Stimulated activated CD8-positive, alpha-beta memory T cell treated with anti-CD3 and anti-CD28 coated beads, Interleukin-15, amount 100 ng/mL, for 4 hours (primary cell): ENCODE measurements around the gene ANKRD23.
"Not testable (repeated sequence)": the region's sequence is repeated elsewhere in the genome, so short reads cannot be mapped to it uniquely, and the experiment has no call there.

Experiments used
- DNase-seq, 2 donors: peaks; one replicate each; pipeline ENCODE4 v3.0.0-alpha.2; 2020; ENCODE audit warnings: low read depth in 2 of 2

Gene ANKRD23

GRCh38 chr2:96863575-96864342 is 19.9 kb upstream of the ANKRD23 start:
- DNase-seq: no peak

GRCh38 chr2:96863056-96863455 is 19.2 kb upstream of the ANKRD23 start:
- DNase-seq: not testable (repeated sequence)

GRCh38 chr2:96861074-96861473 is 17.3 kb upstream of the ANKRD23 start:
- no peak for DNase-seq

GRCh38 chr2:96860065-96861029 is 16.5 kb upstream of the ANKRD23 start:
- no peak for DNase-seq

GRCh38 chr2:96859681-96860064 is 15.9 kb upstream of the ANKRD23 start:
- no peak for DNase-seq

- DNase-seq: no peak
These were observed 15.4 kb upstream of the ANKRD23 start for GRCh38 chr2:96859099-96859649.

GRCh38 chr2:96857667-96858372 is 14.0 kb upstream of the ANKRD23 start, which contains the start of gene ANKRD39:
TSS of gene ANKRD39 (minus strand) at chr2:96858016. CDS start at chr2:96857987, 29 bp downstream.
- peak; percentile 94 for DNase-seq

- no peak for DNase-seq
These were observed 13.2 kb upstream of the ANKRD23 start for GRCh38 chr2:96856776-96857666.

GRCh38 chr2:96853321-96853720 is 9.5 kb upstream of the ANKRD23 start:
- no peak for DNase-seq

- DNase-seq: no peak
These were observed 8.8 kb upstream of the ANKRD23 start for GRCh38 chr2:96852667-96853066.

- DNase-seq: no peak
These were observed 4.4 kb upstream of the ANKRD23 start for GRCh38 chr2:96848264-96848663.

- no peak for DNase-seq
These were observed 3.8 kb upstream of the ANKRD23 start for GRCh38 chr2:96847586-96847985.

GRCh38 chr2:96846825-96847224 is 3.0 kb upstream of the ANKRD23 start:
- no peak for DNase-seq

GRCh38 chr2:96844405-96844808 is 586 bp upstream of the ANKRD23 start:
- DNase-seq: no peak

- no peak for DNase-seq
These were observed 1.2 kb downstream of the ANKRD23 start for GRCh38 chr2:96842600-96842999.

- no peak for DNase-seq
These were observed 1.9 kb downstream of the ANKRD23 start for GRCh38 chr2:96841701-96842495.

- no peak for DNase-seq
These were observed 3.7 kb downstream of the ANKRD23 start for GRCh38 chr2:96839875-96840850.

GRCh38 chr2:96839293-96839874 is 4.4 kb downstream of the ANKRD23 start:
- peak; percentile 46 to 59 for DNase-seq
